Measurements from ENCODE around the gene HSCB.
"Not testable (repeated sequence)": the region's sequence is repeated elsewhere in the genome, so short reads cannot be mapped to it uniquely, and the experiment has no call there.

Gene HSCB

GRCh38 chr22:28741785-28742561 is at the start of gene HSCB, which contains the start of gene CHEK2:
HSCB (plus strand) TSS chr22:28742039; CDS start chr22:28742096, 57 bp downstream.
CHEK2 (minus strand) TSS chr22:28741820; CDS start chr22:28734721, 7,099 bp downstream.
- peak; percentile 95 to 96 for ATAC-seq

- not testable (repeated sequence) for ATAC-seq
Measured at GRCh38 chr22:28693041-28693760, 48.6 kb upstream of the HSCB start.

GRCh38 chr22:28702891-28703290 is 38.9 kb upstream of the HSCB start:
- no peak for ATAC-seq

- ATAC-seq = no peak
Measured at GRCh38 chr22:28703436-28703835, 38.4 kb upstream of the HSCB start.

GRCh38 chr22:28706845-28707244 is 35.0 kb upstream of the HSCB start:
- no peak for ATAC-seq

- no peak for ATAC-seq
Measured at GRCh38 chr22:28710107-28710506, 31.7 kb upstream of the HSCB start.

- no peak for ATAC-seq
Measured at GRCh38 chr22:28710576-28711191, 31.2 kb upstream of the HSCB start.

- no peak for ATAC-seq
Measured at GRCh38 chr22:28711341-28711740, 30.5 kb upstream of the HSCB start.

GRCh38 chr22:28711820-28712777 is 29.7 kb upstream of the HSCB start:
- no peak for ATAC-seq

GRCh38 chr22:28714043-28714628 is 27.7 kb upstream of the HSCB start:
- peak in 1 of 2 donors; percentile 35 for ATAC-seq

GRCh38 chr22:28715611-28716010 is 26.2 kb upstream of the HSCB start:
- ATAC-seq = no peak

GRCh38 chr22:28716686-28717085 is 25.2 kb upstream of the HSCB start:
- no peak for ATAC-seq

- ATAC-seq = no peak
Measured at GRCh38 chr22:28718044-28718443, 23.8 kb upstream of the HSCB start.

GRCh38 chr22:28728002-28728401 is 13.8 kb upstream of the HSCB start:
- ATAC-seq = no peak

- ATAC-seq = no peak
Measured at GRCh38 chr22:28728621-28729313, 13.1 kb upstream of the HSCB start.

GRCh38 chr22:28730179-28730578 is 11.7 kb upstream of the HSCB start:
- ATAC-seq = no peak

GRCh38 chr22:28734393-28734792 is 7.4 kb upstream of the HSCB start:
- ATAC-seq = no peak

- no peak for ATAC-seq
Measured at GRCh38 chr22:28736301-28737155, 5.3 kb upstream of the HSCB start.

- ATAC-seq = no peak
Measured at GRCh38 chr22:28737701-28738100, 4.1 kb upstream of the HSCB start.

GRCh38 chr22:28738876-28739275 is 3.0 kb upstream of the HSCB start:
- ATAC-seq = not testable (repeated sequence)
